Neural progenitor cell (in vitro differentiated cells): ENCODE measurements around the gene P2RX1. TPM values are rescaled to one million over a fixed set of nuclear protein-coding genes. Genes with fewer than 3 reads are reported as not detected.
A peak's percentile ranks its signal among the peaks of the same experiment; 100 is the strongest.

Experiments
- DNase-seq: peaks from one replicate; pipeline ENCODE4 v3.0.0-alpha.2; 2016; ENCODE audit warnings: low spot score
- H2AFZ ChIP-seq: fragments of 200-600 bp; sonication (generic); replicated peaks from 2 replicates; pipeline ENCODE4 v1.6.1; 2016; ENCODE audit warnings: antibody characterized with exemption
- H3F3A ChIP-seq: fragments of 200-600 bp; sonication (generic); 2 replicates; pipeline ENCODE4 v1.6.1; 2016; ENCODE audit warnings: antibody characterized with exemption, low read depth
- H3K27ac ChIP-seq: fragments of 200-600 bp; sonication (generic); 2 replicates; pipeline ENCODE4 v1.5.1; 2016; ENCODE audit warnings: mild to moderate bottlenecking
- H3K27me3 ChIP-seq: fragments of 200-600 bp; sonication (generic); 2 replicates; pipeline ENCODE4 v1.6.1; 2016; ENCODE audit warnings: mild to moderate bottlenecking, moderate library complexity
- H3K36me3 ChIP-seq: fragments of 200-600 bp; sonication (generic); 2 replicates; pipeline ENCODE4 v1.5.1; 2016
- H3K4me1 ChIP-seq: fragments of 200-600 bp; sonication (generic); 2 replicates; pipeline ENCODE4 v1.6.1; 2016; ENCODE audit warnings: mixed run types
- H3K4me2 ChIP-seq: fragments of 200-600 bp; sonication (generic); 2 replicates; pipeline ENCODE4 v1.6.1; 2016
- H3K4me3 ChIP-seq: fragments of 200-600 bp; sonication (generic); 2 replicates; pipeline ENCODE4 v1.5.1; 2016
- H3K79me2 ChIP-seq: fragments of 200-600 bp; sonication (generic); 2 replicates; pipeline ENCODE4 v1.6.1; 2016; ENCODE audit warnings: low read depth
- H3K9ac ChIP-seq: fragments of 200-600 bp; sonication (generic); 2 replicates; pipeline ENCODE4 v1.6.1; 2016
- H3K9me3 ChIP-seq: fragments of 200-600 bp; sonication (generic); 2 replicates; pipeline ENCODE4 v1.5.1; 2016; ENCODE audit warnings: low read depth
- H4K20me1 ChIP-seq: fragments of 200-600 bp; sonication (generic); 2 replicates; pipeline ENCODE4 v1.6.1; 2016; ENCODE audit warnings: low read depth
- H3K27ac Mint-ChIP-seq: 3 replicates; pipeline ENCODE4 v1.8.0; 2021; ENCODE audit warnings: mixed read lengths
- H3K27me3 Mint-ChIP-seq: 2 replicates; pipeline ENCODE4 v1.8.0; 2022; ENCODE audit warnings: low read depth, mild to moderate bottlenecking, inconsistent platforms, moderate library complexity, mixed read lengths; ENCODE audit not compliant: insufficient read depth
- H3K36me3 Mint-ChIP-seq: 3 replicates; pipeline ENCODE4 v1.8.0; 2021; ENCODE audit warnings: mixed read lengths
- H3K4me1 Mint-ChIP-seq: 3 replicates; pipeline ENCODE4 v1.8.0; 2021; ENCODE audit warnings: mixed read lengths
- H3K4me3 Mint-ChIP-seq: 3 replicates; pipeline ENCODE4 v1.8.0; 2021; ENCODE audit warnings: mild to moderate bottlenecking, moderate library complexity, mixed read lengths
- H3K9me3 Mint-ChIP-seq: 3 replicates; pipeline ENCODE4 v1.8.0; 2020; ENCODE audit warnings: mixed read lengths
- EZH2 ChIP-seq: fragments of 200-600 bp; sonication (generic); IDR thresholded peaks from 2 replicates; pipeline ENCODE4 v1.6.1; 2017; ENCODE audit warnings: antibody characterized with exemption, mild to moderate bottlenecking, moderate library complexity
- EZH2phosphoT487 ChIP-seq: fragments of 200-600 bp; sonication (generic); IDR thresholded peaks from 2 replicates; pipeline ENCODE4 v1.6.1; 2017; ENCODE audit warnings: antibody characterized with exemption
- total RNA-seq: library from RNA; depleted of rRNA; stranded (reverse); fragments of >200 nt; gene quantifications from 2 replicates; pipeline ENCODE4 v1.2.3, GENCODE V29; 2015; ENCODE audit warnings: low replicate concordance
- TF ChIP-seq, protein P1 (sequence below): fragments of 200-600 bp; sonication (generic); IDR thresholded peaks from 2 replicates; pipeline ENCODE4 v1.5.1; 2017; ENCODE audit warnings: antibody characterized with exemption, mild to moderate bottlenecking

Gene P2RX1
- total RNA-seq, 1 donor from 2014 or later = not detected

DNA sequence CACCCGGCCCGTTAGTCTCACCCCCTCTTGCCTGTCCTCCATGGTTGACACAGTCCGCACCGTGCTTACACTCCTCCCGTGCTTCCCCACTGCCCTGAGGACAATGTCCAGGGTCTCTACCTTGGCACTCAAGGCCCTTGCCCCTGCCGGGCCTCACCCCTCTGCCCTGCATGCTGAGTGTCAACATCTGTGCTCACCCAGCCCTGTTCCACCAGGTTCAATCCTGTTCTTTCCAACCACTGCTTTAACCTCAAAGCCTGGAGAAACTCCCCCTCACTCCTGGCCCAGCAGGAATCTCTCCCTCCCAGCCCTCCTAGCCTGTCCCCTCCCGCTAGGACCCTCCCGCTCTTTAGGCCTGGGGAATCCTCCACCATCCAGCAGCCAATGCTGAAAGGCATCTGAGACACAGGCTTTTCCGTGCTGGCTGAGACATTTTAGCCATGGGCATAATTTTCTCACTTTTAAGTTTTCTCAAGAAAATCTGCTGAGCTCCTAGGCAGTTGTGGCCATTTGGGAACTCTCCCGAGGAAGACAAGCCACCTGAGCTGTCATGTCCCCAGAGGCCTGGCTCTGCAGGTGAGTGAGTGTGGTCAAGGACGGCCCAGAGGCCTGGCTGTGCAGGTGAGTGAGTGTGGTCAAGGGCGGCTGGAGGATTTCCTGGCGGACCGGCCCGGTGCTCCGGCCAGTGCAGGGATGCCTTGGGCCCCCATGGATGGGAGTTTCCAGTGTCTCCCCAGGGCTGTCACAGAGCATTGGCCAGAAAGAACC lies 10.8 kb upstream of the P2RX1 start:
- Histone ChIP-seq H3F3A (no peaks in the 10 kb centered on the region), H3K27ac (no peak overlapping the region), H2AFZ (no peak overlapping the region), H3K4me1 (no peaks in the 10 kb centered on the region), H3K9me3 (no peaks in the 10 kb centered on the region), H3K79me2 (no peaks in the 10 kb centered on the region), H3K9ac (no peak overlapping the region), H3K36me3 (no peaks in the 10 kb centered on the region), H3K27me3 (no peaks in the 10 kb centered on the region), H4K20me1 (no peaks in the 10 kb centered on the region), H3K4me3 (no peak overlapping the region), H3K4me2 (no peak overlapping the region)
- peak overlapping the region; percentile 94 for H3K27ac Mint-ChIP-seq
- no peaks in the 10 kb centered on the region for H3K36me3 Mint-ChIP-seq
- no peak for DNase-seq
- peaks cover 23% of the 10 kb centered on the region for H3K4me1 Mint-ChIP-seq
- H3K9me3 Mint-ChIP-seq = no peaks in the 10 kb centered on the region
- TF ChIP-seq EZH2 = no peak
- no peak for TF ChIP-seq EZH2phosphoT487
- TF ChIP-seq, protein P1, sequence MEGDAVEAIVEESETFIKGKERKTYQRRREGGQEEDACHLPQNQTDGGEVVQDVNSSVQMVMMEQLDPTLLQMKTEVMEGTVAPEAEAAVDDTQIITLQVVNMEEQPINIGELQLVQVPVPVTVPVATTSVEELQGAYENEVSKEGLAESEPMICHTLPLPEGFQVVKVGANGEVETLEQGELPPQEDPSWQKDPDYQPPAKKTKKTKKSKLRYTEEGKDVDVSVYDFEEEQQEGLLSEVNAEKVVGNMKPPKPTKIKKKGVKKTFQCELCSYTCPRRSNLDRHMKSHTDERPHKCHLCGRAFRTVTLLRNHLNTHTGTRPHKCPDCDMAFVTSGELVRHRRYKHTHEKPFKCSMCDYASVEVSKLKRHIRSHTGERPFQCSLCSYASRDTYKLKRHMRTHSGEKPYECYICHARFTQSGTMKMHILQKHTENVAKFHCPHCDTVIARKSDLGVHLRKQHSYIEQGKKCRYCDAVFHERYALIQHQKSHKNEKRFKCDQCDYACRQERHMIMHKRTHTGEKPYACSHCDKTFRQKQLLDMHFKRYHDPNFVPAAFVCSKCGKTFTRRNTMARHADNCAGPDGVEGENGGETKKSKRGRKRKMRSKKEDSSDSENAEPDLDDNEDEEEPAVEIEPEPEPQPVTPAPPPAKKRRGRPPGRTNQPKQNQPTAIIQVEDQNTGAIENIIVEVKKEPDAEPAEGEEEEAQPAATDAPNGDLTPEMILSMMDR = no peak
- peaks cover 12% of the 10 kb centered on the region for H3K27me3 Mint-ChIP-seq
- no peak overlapping the region for H3K4me3 Mint-ChIP-seq

DNA sequence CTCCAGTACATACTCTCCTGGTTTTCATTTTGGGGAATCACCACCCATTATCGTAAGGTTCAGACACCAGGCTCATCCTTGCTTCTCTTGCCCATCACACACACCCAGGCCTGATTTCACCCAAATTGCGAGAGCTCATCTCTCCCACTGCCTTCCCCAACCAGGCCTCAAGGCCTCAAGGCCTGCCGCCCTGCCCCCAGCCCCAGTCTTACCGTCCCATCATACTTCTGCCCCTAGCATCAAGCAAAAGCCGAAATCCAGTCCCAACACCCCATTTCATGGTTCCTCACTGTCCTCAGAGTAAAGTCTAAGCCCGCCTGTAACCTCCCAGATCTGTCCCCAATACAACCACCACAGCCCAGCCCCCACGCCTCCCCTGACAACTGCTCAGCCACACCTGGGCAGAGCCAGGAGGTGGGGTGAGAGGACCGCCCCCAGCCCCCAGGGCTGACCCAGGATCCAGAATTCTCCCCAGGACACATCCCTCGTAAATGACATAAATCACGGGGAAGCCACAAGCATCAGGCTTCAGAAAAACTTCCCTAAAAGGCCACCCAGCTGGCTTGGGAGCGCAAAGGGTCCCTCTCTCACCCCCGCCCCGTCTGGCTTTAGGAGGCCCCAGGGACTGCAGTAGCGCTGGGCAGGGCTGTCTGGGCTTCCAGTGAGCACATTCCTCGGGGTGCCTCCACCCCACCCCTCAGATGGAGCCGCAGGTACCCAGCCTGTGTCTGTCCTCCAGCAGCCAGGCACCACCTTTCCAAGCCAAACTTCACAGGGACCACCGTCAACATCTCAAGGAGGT lies 9.6 kb upstream of the P2RX1 start:
- TF ChIP-seq EZH2 = no peak
- TF ChIP-seq, protein P1 = no peak
- TF ChIP-seq EZH2phosphoT487 = no peak
- DNase-seq = no peak
- Mint-ChIP-seq H3K4me1 (peaks cover 21% of the 10 kb centered on the region), H3K27me3 (peaks cover 12% of the 10 kb centered on the region), H3K9me3 (no peaks in the 10 kb centered on the region), H3K4me3 (no peak overlapping the region), H3K36me3 (no peaks in the 10 kb centered on the region), H3K27ac (peak overlapping the region; percentile 43)
- H3K9me3 ChIP-seq = no peaks in the 10 kb centered on the region
- H3F3A ChIP-seq = no peaks in the 10 kb centered on the region
- H3K4me2 ChIP-seq = no peak overlapping the region
- no peak overlapping the region for H3K27ac ChIP-seq
- no peaks in the 10 kb centered on the region for H3K36me3 ChIP-seq
- no peaks in the 10 kb centered on the region for H3K4me1 ChIP-seq
- no peak overlapping the region for H2AFZ ChIP-seq
- H3K4me3 ChIP-seq = no peak overlapping the region
- H3K9ac ChIP-seq = no peak overlapping the region
- no peaks in the 10 kb centered on the region for H3K79me2 ChIP-seq
- no peaks in the 10 kb centered on the region for H4K20me1 ChIP-seq
- no peaks in the 10 kb centered on the region for H3K27me3 ChIP-seq

DNA sequence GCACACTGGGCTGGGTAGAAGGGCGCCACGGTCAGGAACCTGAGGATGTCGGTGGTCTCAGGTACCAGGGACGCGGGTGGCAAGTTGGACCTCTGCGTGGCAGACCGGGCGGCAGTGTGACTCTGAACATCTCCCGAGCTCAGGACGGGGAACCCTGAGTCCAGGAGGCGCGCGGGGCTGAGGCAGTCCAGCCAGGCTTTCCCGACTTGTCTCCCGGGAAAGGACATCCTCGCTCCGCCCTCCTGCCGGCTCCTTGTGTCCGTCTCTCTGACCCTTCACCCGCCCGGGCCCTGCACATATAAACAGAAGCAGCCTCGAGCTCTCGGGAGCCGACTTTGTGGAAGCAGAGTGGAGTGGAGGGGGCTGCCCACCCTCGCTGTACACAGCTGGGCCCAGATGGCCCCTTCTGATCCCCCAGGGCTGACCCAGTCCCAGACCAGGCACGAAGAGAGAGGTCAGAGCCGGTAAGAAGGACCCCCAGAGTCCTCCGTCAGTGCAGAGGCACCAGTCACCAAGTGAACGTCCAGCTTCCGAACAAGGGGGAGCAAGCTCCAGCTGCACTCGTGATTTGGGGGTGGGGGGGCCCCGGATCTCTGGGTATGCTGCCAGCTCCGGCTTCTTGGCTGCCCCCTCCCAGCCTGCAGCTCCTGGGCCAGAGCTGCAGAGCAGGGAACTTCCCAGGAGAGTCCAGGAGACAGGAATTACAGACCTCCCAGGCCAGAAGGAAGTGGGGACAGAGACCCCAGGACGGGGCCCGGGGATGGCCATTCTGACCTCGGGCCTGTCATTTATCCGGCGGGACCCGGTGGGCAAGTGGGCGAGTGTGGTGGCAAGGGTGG lies 8.5 kb upstream of the P2RX1 start:
- TF ChIP-seq EZH2phosphoT487 = no peak
- TF ChIP-seq, protein P1 = no peak
- no peak overlapping the region for H2AFZ ChIP-seq
- no peaks in the 10 kb centered on the region for H3K36me3 ChIP-seq
- Mint-ChIP-seq H3K4me1 (peaks cover 21% of the 10 kb centered on the region), H3K9me3 (no peaks in the 10 kb centered on the region), H3K27me3 (peaks cover 12% of the 10 kb centered on the region), H3K4me3 (no peak overlapping the region), H3K36me3 (no peaks in the 10 kb centered on the region), H3K27ac (no peak overlapping the region)
- H3K9ac ChIP-seq = no peak overlapping the region
- DNase-seq = no peak
- H3K27me3 ChIP-seq = no peaks in the 10 kb centered on the region
- H3K27ac ChIP-seq = no peak overlapping the region
- no peaks in the 10 kb centered on the region for H3K4me1 ChIP-seq
- no peak overlapping the region for H3K4me2 ChIP-seq
- H3F3A ChIP-seq = no peaks in the 10 kb centered on the region
- H3K9me3 ChIP-seq = no peaks in the 10 kb centered on the region
- no peak overlapping the region for H3K4me3 ChIP-seq
- no peaks in the 10 kb centered on the region for H3K79me2 ChIP-seq
- no peaks in the 10 kb centered on the region for H4K20me1 ChIP-seq
